Measurements from ENCODE around the gene ERO1A. TPM values are rescaled to one million over a fixed set of nuclear protein-coding genes. Genes with fewer than 3 reads are reported as not detected.

ERO1A gene
- total and polyA plus RNA-seq, 2 of the 4 experiments (the other 2 are of a cell fraction) = 29.7 to 44.6 TPM

- peak within 1 kb of the TSS; percentile 46; the same call in 1 of the 2 replicates for H4K91ac ChIP-seq (ENCODE audit: insufficient read depth, low read depth, low read length)
- in situ Hi-C loops (cut with MboI; ENCODE audit: low sequenced_read_pairs) = no loop called here
- H3K14ac ChIP-seq (replicated peaks; ENCODE audit: low read depth, low read length) = peak within 1 kb of the TSS; percentile 64
- dilution Hi-C loops (cut with HindIII; ENCODE audit: low sequenced_read_pairs, unreplicated experiment) = no loop called here
- peaks cover 11 to 41% of the 10 kb centered on the region in 2 experiments; a peak in 3 of 4 replicates for H3K79me1 ChIP-seq (ENCODE audit: low read depth in 1 of 2, low read length in 2 of 2)
- peak within 1 kb of the TSS; percentile 17 for H3K56ac ChIP-seq (ENCODE audit: extremely low read depth, insufficient read depth, low read length)
- H2AK9ac ChIP-seq (replicated peaks; ENCODE audit: low read depth, low read length, poor library complexity) = peak within 1 kb of the TSS; percentile 86
- peak within 1 kb of the TSS; percentile 81 for H3K9ac ChIP-seq (ENCODE audit: low read depth, low read length)
- H4K20me1 ChIP-seq (ENCODE audit: insufficient read depth, low read length) = no peaks in the 10 kb centered on the region; the same call in 1 of the 2 replicates
- BruUV-seq (replicated peaks) = no TSS peak
- H2BK15ac ChIP-seq (ENCODE audit: low read depth, low read length) = no peak within 1 kb of the TSS
- peak within 1 kb of the TSS; percentile 65 for H3K27ac ChIP-seq (ENCODE audit: insufficient read depth, low read length)
- ATAC-seq (ENCODE audit: low read depth) (peak; percentile 99), DNase-seq (peak; percentile 96)
- TF ChIP-seq RCOR1 (IDR thresholded peaks at IDR 0.05; ENCODE audit: insufficient replicate concordance, low read length) = no peak
- peak; percentile 34; the same call in 1 of the 2 replicates for TF ChIP-seq MXI1 (IDR thresholded peaks at IDR 0.05; ENCODE audit: borderline replicate concordance, low read depth, low read length)
- peak; percentile 90 for TF ChIP-seq MAZ (IDR thresholded peaks at IDR 0.05; ENCODE audit: borderline replicate concordance, low read depth, low read length)
- TF ChIP-seq BHLHE40 (IDR thresholded peaks at IDR 0.05; ENCODE audit: low read depth, low read length) = no peak
- peak; percentile 87 for TF ChIP-seq POLR2A (IDR thresholded peaks at IDR 0.05; ENCODE audit: low read depth, low read length)
- TF ChIP-seq CEBPB (IDR thresholded peaks at IDR 0.05; ENCODE audit: low read depth, low read length) = no peak
- TF ChIP-seq NFE2L2 (IDR thresholded peaks at IDR 0.05; ENCODE audit: low read depth, low read length) = no peak
- TF ChIP-seq MAFK (IDR thresholded peaks at IDR 0.05; ENCODE audit: low read depth, low read length) = no peak
- no peak for TF ChIP-seq FOS (IDR thresholded peaks at IDR 0.05; ENCODE audit: low read depth, low read length)
- ChIA-PET CTCF (interaction anchor here (1.5 kb wide), 1 partner anchor 14 kb away, joined by 4 read pairs; no protein-coding TSS in a partner anchor), POLR2A (ENCODE audit: unreplicated experiment) (interaction anchor here (0.5 kb wide), 1 partner anchor 1224 kb away, joined by 8 read pairs; no protein-coding TSS in a partner anchor)
- H3K23ac ChIP-seq (ENCODE audit: low read depth, low read length) = peak within 1 kb of the TSS; percentile 93
- intact Hi-C loops (cut with micrococcal nuclease) = loop anchor here (5.0 kb wide), 1 partner anchor 577 kb away; no protein-coding TSS in a partner anchor
- no peaks in the 10 kb centered on the region for H3K4me1 ChIP-seq (ENCODE audit: control insufficient read depth, insufficient read depth, low read length)
- H2BK20ac ChIP-seq (ENCODE audit: low read depth, low read length) = no peak within 1 kb of the TSS
- peak within 1 kb of the TSS; percentile 29 for H3K4ac ChIP-seq (ENCODE audit: low read depth, low read length)
- H3K18ac ChIP-seq (ENCODE audit: low read depth, low read length) = peak within 1 kb of the TSS; percentile 36
- peaks cover 5% of the 10 kb centered on the region; the same call in 1 of the 2 replicates for H3K36me3 ChIP-seq (ENCODE audit: control insufficient read depth, insufficient read depth, low read length)
- H2BK120ac ChIP-seq (ENCODE audit: low read depth, low read length) = no peak within 1 kb of the TSS; the same call in 1 of the 2 replicates
- peak within 1 kb of the TSS in 1 of 2 experiments; percentile 57; a peak in 1 of 4 replicates for H4K8ac ChIP-seq (ENCODE audit: low read depth in 2 of 2, low read length in 2 of 2)
- H2BK5ac ChIP-seq (ENCODE audit: low read depth, low read length, poor library complexity, severe bottlenecking) = peak within 1 kb of the TSS; percentile 49
- H3K9me1 ChIP-seq (ENCODE audit: insufficient read depth, low read length) = no peaks in the 10 kb centered on the region
- H4K5ac ChIP-seq (ENCODE audit: low read depth, low read length) = no peak within 1 kb of the TSS
- peak within 1 kb of the TSS; percentile 97 for H2AFZ ChIP-seq (replicated peaks; ENCODE audit: low read length, poor library complexity)
- no peaks in the 10 kb centered on the region for H3K9me3 ChIP-seq (ENCODE audit: control insufficient read depth, insufficient read depth, low read length)
- WGBS, 2 experiments (ENCODE audit: extremely low coverage in 2 of 2, insufficient read length in 1 of 2) = 0% methylated on average over 18 of the region's 72 CpGs; no CpG with 5 or more reads in 1 of the 2 experiments
- H3K4me3 ChIP-seq (ENCODE audit: insufficient read depth, low read depth, low read length) = peak within 1 kb of the TSS; percentile 84
- peak within 1 kb of the TSS; percentile 92 for H3K4me2 ChIP-seq (ENCODE audit: low read depth, low read length)
- no peak within 1 kb of the TSS for H2AK5ac ChIP-seq (ENCODE audit: low read depth, low read length)
- H3K27me3 ChIP-seq (ENCODE audit: control insufficient read depth, insufficient read depth, low read length) = no peaks in the 10 kb centered on the region
Measured at GRCh38 chr14:52729925-52730708, 34.8 kb upstream of the ERO1A start, which contains the start of gene STYX. Gene STYX (plus strand): TSS chr14:52730166. CDS start chr14:52730475, 309 bp downstream.
